ENCODE results near the gene HTR4. TPM values are rescaled to one million over a fixed set of nuclear protein-coding genes. Genes with fewer than 3 reads are reported as not detected.

HTR4 gene
- polyA plus RNA-seq, 2 of the 4 experiments (the other 2 are of a cell fraction) = not detected

DNA sequence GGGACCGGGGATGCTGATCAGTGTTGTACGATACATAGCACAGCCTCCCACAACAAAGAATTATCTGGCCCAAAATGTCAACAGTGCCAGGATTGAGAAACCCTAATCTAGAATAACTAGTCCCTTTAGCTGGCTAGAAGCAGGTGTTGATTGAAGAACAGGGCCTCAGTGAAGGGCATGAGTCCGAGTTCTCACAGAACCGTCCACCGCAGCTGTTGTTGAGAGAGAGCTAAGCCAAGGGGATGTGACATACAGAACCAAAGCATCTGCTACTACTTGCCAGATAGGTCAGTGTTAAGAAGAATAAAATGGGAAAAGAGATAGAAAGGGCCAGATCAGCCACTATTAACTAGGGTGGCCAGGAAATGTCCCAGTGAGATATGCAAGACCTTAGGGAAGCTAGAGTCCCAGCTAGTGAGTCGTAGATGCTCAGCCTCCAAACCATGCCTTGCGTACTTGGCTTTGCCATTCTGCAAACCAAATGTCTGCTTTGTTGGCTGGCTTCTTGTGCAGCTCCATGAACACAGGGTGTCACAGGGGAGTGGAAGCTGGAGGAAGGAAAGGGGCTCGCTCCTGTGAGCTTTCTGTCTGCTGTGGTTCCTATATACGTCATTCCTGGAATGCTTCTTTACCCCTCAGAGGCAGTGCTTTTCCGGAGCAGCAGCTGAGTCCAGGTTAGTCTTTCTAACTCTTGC lies 201.7 kb downstream of the HTR4 start:
- no peak for ATAC-seq

GRCh38 chr5:148446611-148447010 lies 207.7 kb downstream of the HTR4 start:
- ATAC-seq = no peak
- no peak for FAIRE-seq
- no peak overlapping the region for H3K4me2 ChIP-seq
- H3K9me3 ChIP-seq = no peaks in the 10 kb centered on the region
- no peak overlapping the region for H3K27ac ChIP-seq
- no peak for TF ChIP-seq CHD2 (IDR thresholded peaks at IDR 0.05; ENCODE audit: low read length, partially characterized antibody)
- TF ChIP-seq POLR2AphosphoS2 (conservative IDR thresholded peaks at IDR 0.05; ENCODE audit: low read length) = no peak
- no peak for TF ChIP-seq HOXB5 (CRISPR knock-in tag; IDR thresholded peaks at IDR 0.05)
- no peak for TF ChIP-seq FOSL2 (IDR thresholded peaks at IDR 0.05)
- no peak for TF ChIP-seq FOSL2 (CRISPR knock-in tag; IDR thresholded peaks at IDR 0.05)
- no peak for TF ChIP-seq RCOR1 (IDR thresholded peaks at IDR 0.05; ENCODE audit: low read depth, low read length)
- TF ChIP-seq MAFK (IDR thresholded peaks at IDR 0.05; ENCODE audit: partially characterized antibody) = no peak
- TF ChIP-seq PHF8 (IDR thresholded peaks at IDR 0.05; ENCODE audit: borderline replicate concordance, low read depth) = no peak
- TF ChIP-seq RARB (CRISPR knock-in tag; IDR thresholded peaks at IDR 0.05) = no peak
- TF ChIP-seq ZSCAN20 (CRISPR knock-in tag; IDR thresholded peaks at IDR 0.05) = no peak
- TF ChIP-seq HOXA7 (CRISPR knock-in tag; IDR thresholded peaks at IDR 0.05) = no peak
- TF ChIP-seq KDM5A (IDR thresholded peaks at IDR 0.05) = no peak
- TF ChIP-seq FOSB (CRISPR knock-in tag; IDR thresholded peaks at IDR 0.05) = no peak
- TF ChIP-seq KDM1A (IDR thresholded peaks at IDR 0.05; ENCODE audit: low read depth) = no peak
- no peak overlapping the region for H3K4me3 ChIP-seq
- ChIA-PET POLR2A (no interaction called here), CTCF (interaction anchor here (1.6 kb wide), 1 partner anchor 10 kb away, joined by 4 read pairs; no protein-coding TSS in a partner anchor)
- H3K4me1 ChIP-seq = no peaks in the 10 kb centered on the region
- 49% methylated on average over 2 of the region's 2 CpGs for WGBS (ENCODE audit: missing lambda C conversion rate)
- no peak for DNase-seq (ENCODE audit: low read depth in 1 of 2, low spot score in 1 of 2)

More for the DNA sequence above, 201.7 kb downstream of the HTR4 start:
- H3K4me2 ChIP-seq = no peak overlapping the region
- no peaks in the 10 kb centered on the region for H3K4me1 ChIP-seq
- DNase-seq (ENCODE audit: low read depth in 1 of 2, low spot score in 1 of 2) = no peak
- TF ChIP-seq CTCF (IDR thresholded peaks at IDR 0.05) (no peak), JUNB (IDR thresholded peaks at IDR 0.05) (no peak), RARB (CRISPR knock-in tag; IDR thresholded peaks at IDR 0.05) (no peak), NFE2L2 (conservative IDR thresholded peaks at IDR 0.05; ENCODE audit: low read length) (no peak), JUN (IDR thresholded peaks at IDR 0.05) (no peak), RFX5 (IDR thresholded peaks at IDR 0.05) (no peak), POLR2AphosphoS2 (conservative IDR thresholded peaks at IDR 0.05; ENCODE audit: low read length) (no peak), MAFK (IDR thresholded peaks at IDR 0.05; ENCODE audit: partially characterized antibody) (no peak), CHD4 (IDR thresholded peaks at IDR 0.05; ENCODE audit: borderline replicate concordance) (no peak), RAD21 (conservative IDR thresholded peaks at IDR 0.05 in 1 of 2, IDR thresholded peaks at IDR 0.05 in 1 of 2) (no peak), CHD2 (IDR thresholded peaks at IDR 0.05; ENCODE audit: low read length, partially characterized antibody) (no peak), TFCP2L1 (CRISPR knock-in tag; IDR thresholded peaks at IDR 0.05) (no peak), SMC3 (IDR thresholded peaks at IDR 0.05) (no peak)
- TF ChIP-seq, protein P1, sequence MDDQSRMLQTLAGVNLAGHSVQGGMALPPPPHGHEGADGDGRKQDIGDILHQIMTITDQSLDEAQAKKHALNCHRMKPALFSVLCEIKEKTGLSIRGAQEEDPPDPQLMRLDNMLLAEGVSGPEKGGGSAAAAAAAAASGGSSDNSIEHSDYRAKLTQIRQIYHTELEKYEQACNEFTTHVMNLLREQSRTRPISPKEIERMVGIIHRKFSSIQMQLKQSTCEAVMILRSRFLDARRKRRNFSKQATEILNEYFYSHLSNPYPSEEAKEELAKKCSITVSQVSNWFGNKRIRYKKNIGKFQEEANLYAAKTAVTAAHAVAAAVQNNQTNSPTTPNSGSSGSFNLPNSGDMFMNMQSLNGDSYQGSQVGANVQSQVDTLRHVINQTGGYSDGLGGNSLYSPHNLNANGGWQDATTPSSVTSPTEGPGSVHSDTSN (IDR thresholded peaks at IDR 0.05) = no peak
- no peak overlapping the region for H3K4me3 ChIP-seq
- WGBS (ENCODE audit: missing lambda C conversion rate) = 52% methylated on average over 10 of the region's 10 CpGs
- POLR2A ChIA-PET = no interaction called here
- H3K27ac ChIP-seq = no peak overlapping the region
- no peaks in the 10 kb centered on the region for H3K9me3 ChIP-seq
- FAIRE-seq = no peak
- CTCF ChIA-PET = interaction anchor here (0.9 to 6.3 kb wide), 5 partner anchors 9 to 662 kb away, joined by 3 to 38 read pairs (median 9); no protein-coding TSS in a partner anchor
